ENCODE measurements around the gene NMUR1.

Gene NMUR1

DNA sequence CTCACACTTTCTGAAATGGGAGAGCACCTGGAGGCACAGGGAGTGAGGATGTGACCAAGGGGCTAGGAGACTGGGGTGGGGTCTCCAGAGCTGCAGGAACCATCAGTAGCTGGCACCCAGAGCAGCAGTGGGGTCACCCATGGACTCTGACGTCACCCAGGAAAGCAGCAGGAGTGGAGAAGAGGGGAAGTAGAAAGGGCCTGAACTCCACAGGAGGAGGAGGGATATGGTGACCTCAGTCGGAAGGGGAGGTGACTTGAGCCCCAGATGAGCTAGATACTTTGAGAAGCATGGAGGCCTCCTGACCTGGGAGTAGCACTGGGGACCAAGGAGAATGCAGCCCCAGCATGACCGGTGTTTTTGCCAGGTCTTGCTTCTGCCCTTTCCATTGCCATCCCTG lies 8.8 kb downstream of the NMUR1 start:
- H3K27ac ChIP-seq (ENCODE audit: low read depth, low read length) = no peak overlapping the region
- no peaks in the 10 kb centered on the region for H3K79me2 ChIP-seq (ENCODE audit: control insufficient read depth, insufficient read depth, low read length)
- H2AK5ac ChIP-seq (ENCODE audit: low read length) = no peak overlapping the region
- H3K4ac ChIP-seq (ENCODE audit: low read depth, low read length) = no peak overlapping the region
- H3K4me1 ChIP-seq (ENCODE audit: control insufficient read depth, low read depth, low read length) = no peaks in the 10 kb centered on the region
- H3K4me2 ChIP-seq (ENCODE audit: low read length) = no peak overlapping the region
- no CpG with 5 or more reads among the region's 3 CpGs for WGBS (ENCODE audit: extremely low coverage, insufficient coverage, low lambda C conversion rate)
- no peak overlapping the region for H3K23ac ChIP-seq (ENCODE audit: low read length)
- no peak overlapping the region for H3K9ac ChIP-seq (ENCODE audit: low read length)
- no peaks in the 10 kb centered on the region for H3K27me3 ChIP-seq (ENCODE audit: insufficient read depth, low read length, poor library complexity)
- H2BK15ac ChIP-seq (replicated peaks; ENCODE audit: low read depth) = no peak overlapping the region
- H3K4me3 ChIP-seq (ENCODE audit: low read length) = no peak overlapping the region
- H3K79me1 ChIP-seq (ENCODE audit: low read length) = no peaks in the 10 kb centered on the region
- DNase-seq = no peak
- no peak overlapping the region for H2BK120ac ChIP-seq (ENCODE audit: low read depth, low read length)
- H3K36me3 ChIP-seq (ENCODE audit: control insufficient read depth, insufficient read depth, low read length) = no peaks in the 10 kb centered on the region
- no peak overlapping the region for H2BK5ac ChIP-seq (ENCODE audit: low read length)
- H4K8ac ChIP-seq (ENCODE audit: low read depth, low read length) = no peak overlapping the region
- H3K56ac ChIP-seq (ENCODE audit: low read length) = no peak overlapping the region
- H4K5ac ChIP-seq (ENCODE audit: low read length) = no peak overlapping the region
- no peak overlapping the region for H3K18ac ChIP-seq (ENCODE audit: low read length)

DNA sequence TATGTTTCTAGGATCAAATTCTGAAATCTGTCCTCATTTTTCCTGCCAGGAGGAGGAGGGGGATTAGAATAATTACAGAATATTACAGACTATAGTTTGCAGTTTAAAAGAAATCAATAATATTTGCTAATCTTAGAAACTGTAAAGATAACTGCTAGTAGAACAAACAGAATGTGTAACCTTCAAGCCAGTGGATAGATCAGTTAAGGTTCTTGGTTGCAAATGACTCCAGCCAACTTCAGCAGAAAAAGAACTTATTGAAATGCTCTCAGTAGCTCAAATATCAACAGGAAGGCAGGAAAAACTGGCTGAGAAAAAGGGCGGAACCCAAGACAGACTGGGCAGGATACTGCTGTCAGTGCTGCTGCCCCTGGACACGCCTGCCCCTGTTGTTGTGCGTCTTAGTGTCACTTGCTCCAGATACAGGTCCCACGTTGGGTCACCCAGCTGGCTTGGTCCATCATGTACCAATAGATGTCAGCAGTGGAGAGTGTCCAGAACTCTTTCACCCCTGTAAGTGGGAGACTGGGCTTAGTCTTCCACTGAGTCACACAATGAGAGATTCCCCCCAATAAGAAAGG lies 10.2 kb downstream of the NMUR1 start:
- no CpG with 5 or more reads among the region's 4 CpGs for WGBS (ENCODE audit: extremely low coverage, insufficient coverage, low lambda C conversion rate)
- no peak overlapping the region for H3K4me3 ChIP-seq (ENCODE audit: low read length)

DNA sequence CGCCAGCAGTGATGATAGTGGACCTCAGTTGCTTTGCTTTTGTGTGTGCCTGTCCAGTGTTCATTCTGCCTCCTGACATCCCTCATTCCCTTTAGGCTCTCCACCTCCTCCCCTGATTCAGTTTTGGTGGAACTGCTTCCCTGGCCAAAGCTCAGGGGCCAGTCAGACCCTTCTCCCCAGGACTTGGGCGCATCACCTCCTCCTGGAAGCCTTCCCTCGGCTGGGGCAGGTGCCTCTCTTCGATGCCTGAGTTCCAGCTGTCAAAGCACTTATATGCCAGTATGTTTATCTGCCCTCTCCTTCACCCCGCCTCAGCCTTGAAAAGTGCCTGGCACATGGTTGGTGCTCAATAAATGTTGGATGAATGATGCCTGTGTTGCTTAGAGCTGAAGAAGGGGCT lies 11.5 kb downstream of the NMUR1 start:
- H3K79me2 ChIP-seq (ENCODE audit: control insufficient read depth, insufficient read depth, low read length) = no peaks in the 10 kb centered on the region
- no peak overlapping the region for H2BK15ac ChIP-seq (replicated peaks; ENCODE audit: low read depth)
- no peaks in the 10 kb centered on the region for H3K4me1 ChIP-seq (ENCODE audit: control insufficient read depth, low read depth, low read length)
- no peak overlapping the region for H4K8ac ChIP-seq (ENCODE audit: low read depth, low read length)
- no peak overlapping the region for H3K18ac ChIP-seq (ENCODE audit: low read length)
- H3K36me3 ChIP-seq (ENCODE audit: control insufficient read depth, insufficient read depth, low read length) = no peaks in the 10 kb centered on the region
- H3K56ac ChIP-seq (ENCODE audit: low read length) = no peak overlapping the region
- H3K27ac ChIP-seq (ENCODE audit: low read depth, low read length) = no peak overlapping the region
- DNase-seq = no peak
- H2BK120ac ChIP-seq (ENCODE audit: low read depth, low read length) = no peak overlapping the region
- H3K23ac ChIP-seq (ENCODE audit: low read length) = no peak overlapping the region
- H3K9ac ChIP-seq (ENCODE audit: low read length) = no peak overlapping the region
- H4K5ac ChIP-seq (ENCODE audit: low read length) = no peak overlapping the region
- no peak overlapping the region for H2AK5ac ChIP-seq (ENCODE audit: low read length)
- H2BK5ac ChIP-seq (ENCODE audit: low read length) = no peak overlapping the region
- H3K79me1 ChIP-seq (ENCODE audit: low read length) = no peaks in the 10 kb centered on the region
- no CpG with 5 or more reads among the region's 5 CpGs for WGBS (ENCODE audit: extremely low coverage, insufficient coverage, low lambda C conversion rate)
- H3K4me3 ChIP-seq (ENCODE audit: low read length) = no peak overlapping the region
- H3K4ac ChIP-seq (ENCODE audit: low read depth, low read length) = no peak overlapping the region
- no peaks in the 10 kb centered on the region for H3K27me3 ChIP-seq (ENCODE audit: insufficient read depth, low read length, poor library complexity)
- H3K4me2 ChIP-seq (ENCODE audit: low read length) = no peak overlapping the region

More for the DNA sequence above, 10.2 kb downstream of the NMUR1 start:
- H3K27me3 ChIP-seq (ENCODE audit: insufficient read depth, low read length, poor library complexity) = no peaks in the 10 kb centered on the region
- no peak overlapping the region for H4K5ac ChIP-seq (ENCODE audit: low read length)
- H3K79me1 ChIP-seq (ENCODE audit: low read length) = no peaks in the 10 kb centered on the region
- no peaks in the 10 kb centered on the region for H3K4me1 ChIP-seq (ENCODE audit: control insufficient read depth, low read depth, low read length)
- no peak overlapping the region for H2BK120ac ChIP-seq (ENCODE audit: low read depth, low read length)
- no peak overlapping the region for H3K4ac ChIP-seq (ENCODE audit: low read depth, low read length)
- H3K23ac ChIP-seq (ENCODE audit: low read length) = no peak overlapping the region
- H3K27ac ChIP-seq (ENCODE audit: low read depth, low read length) = no peak overlapping the region
- no peaks in the 10 kb centered on the region for H3K36me3 ChIP-seq (ENCODE audit: control insufficient read depth, insufficient read depth, low read length)
- no peak overlapping the region for H3K4me2 ChIP-seq (ENCODE audit: low read length)
- no peak overlapping the region for H2BK5ac ChIP-seq (ENCODE audit: low read length)
- no peak overlapping the region for H3K9ac ChIP-seq (ENCODE audit: low read length)
- no peak overlapping the region for H3K18ac ChIP-seq (ENCODE audit: low read length)
- no peak overlapping the region for H3K56ac ChIP-seq (ENCODE audit: low read length)
- no peaks in the 10 kb centered on the region for H3K79me2 ChIP-seq (ENCODE audit: control insufficient read depth, insufficient read depth, low read length)
- H4K8ac ChIP-seq (ENCODE audit: low read depth, low read length) = no peak overlapping the region
- no peak for DNase-seq
- H2BK15ac ChIP-seq (replicated peaks; ENCODE audit: low read depth) = no peak overlapping the region
- no peak overlapping the region for H2AK5ac ChIP-seq (ENCODE audit: low read length)

DNA sequence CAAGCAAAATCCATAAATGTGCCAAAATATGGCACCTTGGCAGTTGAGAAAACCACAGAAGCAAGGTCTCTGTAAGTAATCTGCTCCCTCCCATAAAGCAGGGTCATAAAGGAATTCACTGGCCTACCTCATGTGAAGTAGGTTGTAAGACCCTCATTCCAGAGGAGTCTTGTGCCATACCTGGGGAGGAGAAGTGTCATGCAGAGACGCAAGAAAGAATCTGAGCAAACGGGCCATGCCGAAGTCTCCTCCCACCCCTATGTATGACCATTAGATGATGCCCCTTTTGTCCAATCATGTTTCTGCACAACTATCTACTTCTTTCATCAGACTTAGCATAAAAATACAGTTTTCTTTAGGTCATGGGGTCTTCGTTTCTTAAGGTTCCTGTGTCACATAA lies 14.6 kb downstream of the NMUR1 start:
- Histone ChIP-seq H3K18ac (ENCODE audit: low read length) (no peak overlapping the region), H3K4me2 (ENCODE audit: low read length) (no peak overlapping the region), H3K23ac (ENCODE audit: low read length) (no peak overlapping the region), H3K9ac (ENCODE audit: low read length) (no peak overlapping the region), H3K36me3 (ENCODE audit: control insufficient read depth, insufficient read depth, low read length) (no peaks in the 10 kb centered on the region), H2AK5ac (ENCODE audit: low read length) (no peak overlapping the region), H3K56ac (ENCODE audit: low read length) (no peak overlapping the region), H3K27ac (ENCODE audit: low read depth, low read length) (no peak overlapping the region), H2BK120ac (ENCODE audit: low read depth, low read length) (no peak overlapping the region), H2BK5ac (ENCODE audit: low read length) (no peak overlapping the region), H3K4me1 (ENCODE audit: control insufficient read depth, low read depth, low read length) (no peaks in the 10 kb centered on the region), H4K5ac (ENCODE audit: low read length) (no peak overlapping the region), H3K79me1 (ENCODE audit: low read length) (no peaks in the 10 kb centered on the region), H3K4ac (ENCODE audit: low read depth, low read length) (no peak overlapping the region), H3K27me3 (ENCODE audit: insufficient read depth, low read length, poor library complexity) (no peaks in the 10 kb centered on the region), H3K79me2 (ENCODE audit: control insufficient read depth, insufficient read depth, low read length) (no peaks in the 10 kb centered on the region), H3K4me3 (ENCODE audit: low read length) (no peak overlapping the region), H4K8ac (ENCODE audit: low read depth, low read length) (no peak overlapping the region), H2BK15ac (replicated peaks; ENCODE audit: low read depth) (no peak overlapping the region)
- WGBS (ENCODE audit: extremely low coverage, insufficient coverage, low lambda C conversion rate) = no CpG with 5 or more reads among the region's 4 CpGs
- DNase-seq = no peak

DNA sequence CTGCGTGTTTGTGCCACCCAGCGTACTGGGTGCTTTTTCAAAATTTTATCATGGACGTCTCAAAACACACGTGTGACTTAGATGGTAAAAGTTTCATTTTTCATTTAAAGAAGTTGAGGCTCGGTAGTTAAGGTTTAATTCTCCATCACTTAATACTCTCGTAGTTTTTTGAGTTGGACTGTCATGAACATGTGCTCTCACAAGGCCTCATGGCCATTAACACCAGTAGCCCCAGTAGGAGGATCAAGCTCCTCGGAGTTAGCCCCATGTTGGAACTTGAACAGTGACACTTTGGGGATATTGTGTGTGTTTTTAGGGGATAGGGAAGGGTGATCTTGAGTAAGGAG lies 15.3 kb downstream of the NMUR1 start:
- Histone ChIP-seq H2AK5ac (ENCODE audit: low read length) (no peak overlapping the region), H4K8ac (ENCODE audit: low read depth, low read length) (no peak overlapping the region), H2BK5ac (ENCODE audit: low read length) (no peak overlapping the region), H3K9ac (ENCODE audit: low read length) (peak overlapping the region; percentile 96), H3K4me1 (ENCODE audit: control insufficient read depth, low read depth, low read length) (no peaks in the 10 kb centered on the region), H3K27me3 (ENCODE audit: insufficient read depth, low read length, poor library complexity) (no peaks in the 10 kb centered on the region), H3K23ac (ENCODE audit: low read length) (peak overlapping the region; percentile 15), H3K4me2 (ENCODE audit: low read length) (peak overlapping the region; percentile 85), H3K27ac (ENCODE audit: low read depth, low read length) (no peak overlapping the region), H3K4ac (ENCODE audit: low read depth, low read length) (no peak overlapping the region), H3K36me3 (ENCODE audit: control insufficient read depth, insufficient read depth, low read length) (no peaks in the 10 kb centered on the region), H3K79me1 (ENCODE audit: low read length) (no peaks in the 10 kb centered on the region), H3K79me2 (ENCODE audit: control insufficient read depth, insufficient read depth, low read length) (no peaks in the 10 kb centered on the region), H3K56ac (ENCODE audit: low read length) (peak overlapping the region; percentile 99), H2BK15ac (replicated peaks; ENCODE audit: low read depth) (no peak overlapping the region), H3K18ac (ENCODE audit: low read length) (no peak overlapping the region), H3K4me3 (ENCODE audit: low read length) (peak overlapping the region; percentile 67), H4K5ac (ENCODE audit: low read length) (no peak overlapping the region), H2BK120ac (ENCODE audit: low read depth, low read length) (no peak overlapping the region)
- WGBS (ENCODE audit: extremely low coverage, insufficient coverage, low lambda C conversion rate) = no CpG with 5 or more reads among the region's 7 CpGs
- no peak for DNase-seq
